Mucosa of descending colon (tissue), 3 donors: ENCODE data around the gene RNF144B. TPM values are rescaled to one million over a fixed set of nuclear protein-coding genes. Genes with fewer than 3 reads are reported as not detected.

Experiments
- ATAC-seq: fragments of 200-7000 bp; cut with Tn5 transposase; one replicate; pipeline ENCODE4 v1.9.1; 2020; ENCODE audit warnings: mild to moderate bottlenecking, moderate library complexity
- DNase-seq, 3 donors: peaks; one replicate each; pipeline ENCODE4 v3.0.0-alpha.2; 2020
- H3K36me3 ChIP-seq: fragments of 200-600 bp; one replicate; pipeline ENCODE4 v1.8.0; 2021; ENCODE audit warnings: low read depth, mild to moderate bottlenecking
- H3K4me1 ChIP-seq: fragments of 200-600 bp; one replicate; pipeline ENCODE4 v1.8.0; 2021; ENCODE audit warnings: low read depth, mild to moderate bottlenecking
- H3K4me3 ChIP-seq: fragments of 200-600 bp; one replicate; pipeline ENCODE4 v1.8.0; 2021; ENCODE audit warnings: mild to moderate bottlenecking
- H3K9me3 ChIP-seq: fragments of 200-600 bp; one replicate; pipeline ENCODE4 v1.8.0; 2021; ENCODE audit warnings: mild to moderate bottlenecking
- CTCF ChIP-seq: fragments of 200-600 bp; IDR thresholded peaks from one replicate; pipeline ENCODE4 v1.8.0; 2022; ENCODE audit warnings: antibody characterized with exemption, mild to moderate bottlenecking
- intact Hi-C, 2 donors: fragments of 100-400 bp; cut with DNase I in 1 of 2; cut with micrococcal nuclease in 1 of 2; formaldehyde crosslinking; loops; one replicate each; pipeline versions ENCODE4 v1.11.0 to v1.11.1; 2022; cut with DNase I, micrococcal nuclease
- total RNA-seq, 3 donors: library from RNA; stranded (reverse); fragmentation: NEBNext Ultra II Directional in 2 of 3; extraction: Animal tissue kit (Norgen Biotek cat#: 25700) in 2 of 3; gene quantifications; one replicate each; pipeline versions ENCODE4 v1.2.1 to v1.2.4, GENCODE V29; 2021 to 2023
- donor health status: DM: no; HTN: no; CAD: no; lungs with moderate emphysema.
- donor health status: DM: no; HTN: no; CAD: no.
- donor health status: DM: no; HTN: yes; CAD: no.

Gene RNF144B
- total RNA-seq, 3 donors from 2014 or later, result 5.9 to 8.7 (median 8.0) TPM

GRCh38 chr6:18413381-18413780 lies 26.2 kb downstream of the RNF144B start:
- H3K9me3 ChIP-seq, result no peaks in the 10 kb centered on the region
- H3K36me3 ChIP-seq, result no peaks in the 10 kb centered on the region
- H3K4me3 ChIP-seq, result no peak overlapping the region
- no peak for TF ChIP-seq CTCF
- ATAC-seq (no peak), DNase-seq (no peak)
- no peaks in the 10 kb centered on the region for H3K4me1 ChIP-seq
- intact Hi-C loops, result no loop called here

- intact Hi-C loops, result no loop called here
- H3K4me3 ChIP-seq, result no peak overlapping the region
- H3K36me3 ChIP-seq, result no peaks in the 10 kb centered on the region
- TF ChIP-seq CTCF, result no peak
- H3K4me1 ChIP-seq, result no peaks in the 10 kb centered on the region
- H3K9me3 ChIP-seq, result no peaks in the 10 kb centered on the region
- DNase-seq, result no peak
- ATAC-seq, result no peak
Measured at GRCh38 chr6:18414116-18414515, 27.0 kb downstream of the RNF144B start.

GRCh38 chr6:18415207-18415606 lies 28.1 kb downstream of the RNF144B start:
- TF ChIP-seq CTCF, result no peak
- DNase-seq (no peak), ATAC-seq (no peak)
- H3K36me3 ChIP-seq, result no peaks in the 10 kb centered on the region
- no peaks in the 10 kb centered on the region for H3K9me3 ChIP-seq
- intact Hi-C loops, result no loop called here
- no peaks in the 10 kb centered on the region for H3K4me1 ChIP-seq
- H3K4me3 ChIP-seq, result no peak overlapping the region

GRCh38 chr6:18415671-18416340 lies 28.7 kb downstream of the RNF144B start:
- DNase-seq (no peak), ATAC-seq (no peak)
- no peak overlapping the region for H3K4me3 ChIP-seq

GRCh38 chr6:18416341-18416679 lies 29.2 kb downstream of the RNF144B start:
- DNase-seq, result no peak
- H3K36me3 ChIP-seq, result no peaks in the 10 kb centered on the region
- ATAC-seq, result no peak
- H3K4me1 ChIP-seq, result no peaks in the 10 kb centered on the region
- H3K9me3 ChIP-seq, result no peaks in the 10 kb centered on the region
- intact Hi-C loops, result no loop called here
- no peak overlapping the region for H3K4me3 ChIP-seq
- TF ChIP-seq CTCF, result no peak

More at GRCh38 chr6:18415671-18416340, 28.7 kb downstream of the RNF144B start:
- no peaks in the 10 kb centered on the region for H3K36me3 ChIP-seq
- H3K9me3 ChIP-seq, result no peaks in the 10 kb centered on the region
- intact Hi-C loops, result no loop called here
- H3K4me1 ChIP-seq, result no peaks in the 10 kb centered on the region
- TF ChIP-seq CTCF, result no peak

GRCh38 chr6:18420328-18420727 lies 33.2 kb downstream of the RNF144B start:
- intact Hi-C loops, result no loop called here
- no peak for TF ChIP-seq CTCF
- no peaks in the 10 kb centered on the region for H3K4me1 ChIP-seq
- H3K36me3 ChIP-seq, result no peaks in the 10 kb centered on the region
- no peak for ATAC-seq
- no peaks in the 10 kb centered on the region for H3K9me3 ChIP-seq
- DNase-seq, result no peak
- H3K4me3 ChIP-seq, result no peak overlapping the region
